Fibroblast of pulmonary artery (primary cell): Measurements from ENCODE around the gene GANC.
"Not testable (repeated sequence)": the region's sequence is repeated elsewhere in the genome, so short reads cannot be mapped to it uniquely, and the experiment has no call there.

Experiments
- DNase-seq: peaks from one replicate; pipeline ENCODE4 v3.0.0-alpha.2; 2010; ENCODE audit warnings: low read depth
- H3K4me3 ChIP-seq: replicated peaks from 2 replicates; pipeline ENCODE4 v1.5.1; 2011; ENCODE audit warnings: low read depth, mild to moderate bottlenecking, control low read depth, low read length, moderate library complexity
- CTCF ChIP-seq: IDR thresholded peaks from 2 replicates; pipeline ENCODE4 v1.5.1; 2011; ENCODE audit warnings: mild to moderate bottlenecking, control low read depth, low read length, inconsistent platforms; ENCODE audit errors: missing control alignments

Gene GANC

GRCh38 chr15:42272939-42273899 is at the start of gene GANC, which contains the start of gene TMEM87A:
TSS of gene GANC (plus strand) at chr15:42273201. CDS start at chr15:42274482, 1,281 bp downstream.
TSS of gene TMEM87A (minus strand) at chr15:42273433. CDS start at chr15:42273398, 35 bp downstream.
- peak within 1 kb of the TSS; percentile 96 for H3K4me3 ChIP-seq
- peak; percentile 99 for DNase-seq

GRCh38 chr15:42226648-42227047 is 46.4 kb upstream of the GANC start:
- no peak for DNase-seq
- H3K4me3 ChIP-seq: no peak overlapping the region
- TF ChIP-seq CTCF: no peak

More at GRCh38 chr15:42272939-42273899, at the start of gene GANC, which contains the start of gene TMEM87A:
- no peak for TF ChIP-seq CTCF

GRCh38 chr15:42228036-42228435 is 45.0 kb upstream of the GANC start:
- no peak overlapping the region for H3K4me3 ChIP-seq
- no peak for TF ChIP-seq CTCF
- DNase-seq: no peak

GRCh38 chr15:42228981-42229380 is 44.0 kb upstream of the GANC start:
- H3K4me3 ChIP-seq, DNase-seq: not testable (repeated sequence)

GRCh38 chr15:42231088-42231487 is 41.9 kb upstream of the GANC start:
- no peak overlapping the region for H3K4me3 ChIP-seq
- TF ChIP-seq CTCF: no peak
- DNase-seq: no peak

GRCh38 chr15:42232606-42233005 is 40.4 kb upstream of the GANC start:
- no peak for TF ChIP-seq CTCF
- H3K4me3 ChIP-seq: no peak overlapping the region
- DNase-seq: no peak

- DNase-seq: no peak
- TF ChIP-seq CTCF: no peak
- no peak overlapping the region for H3K4me3 ChIP-seq
Measured at GRCh38 chr15:42233107-42233506, 39.9 kb upstream of the GANC start.
